H9 (cell line): Measurements from ENCODE around the gene NEUROG1. TPM values are rescaled to one million over a fixed set of nuclear protein-coding genes. Genes with fewer than 3 reads are reported as not detected.

Experiments
- DNase-seq: peaks from one replicate; pipeline ENCODE4 v3.0.0-alpha.2; 2017
- H2AFZ ChIP-seq: one replicate; pipeline ENCODE4 v1.6.1; 2013; ENCODE audit warnings: mild to moderate bottlenecking, low read length, control low read depth, moderate library complexity
- H2AK5ac ChIP-seq: 2 replicates; pipeline ENCODE4 v1.6.1; 2013; ENCODE audit warnings: low read length, control low read depth, mixed read lengths; ENCODE audit not compliant: insufficient read length
- H2BK120ac ChIP-seq: one replicate; pipeline ENCODE4 v1.6.1; 2013; ENCODE audit warnings: low read depth, mild to moderate bottlenecking, low read length, control low read depth, inconsistent platforms; ENCODE audit not compliant: poor library complexity, severe bottlenecking
- H2BK12ac ChIP-seq: 2 replicates; pipeline ENCODE4 v1.6.1; 2013; ENCODE audit warnings: low read length, control low read depth, mixed read lengths, low read depth; ENCODE audit not compliant: insufficient read length
- H2BK15ac ChIP-seq: 2 replicates; pipeline ENCODE4 v1.6.1; 2013; ENCODE audit warnings: low read depth, low read length, control low read depth
- H2BK20ac ChIP-seq: one replicate; pipeline ENCODE4 v1.6.1; 2013; ENCODE audit warnings: low read depth, mild to moderate bottlenecking, low read length, control low read depth, inconsistent platforms; ENCODE audit not compliant: poor library complexity, severe bottlenecking
- H2BK5ac ChIP-seq: 2 replicates; pipeline ENCODE4 v1.6.1; 2013; ENCODE audit warnings: low read length, control low read depth, mixed read lengths; ENCODE audit not compliant: insufficient read length
- H3K14ac ChIP-seq: 2 replicates; pipeline ENCODE4 v1.6.1; 2013; ENCODE audit warnings: low read length, control low read depth; ENCODE audit not compliant: insufficient read depth
- H3K18ac ChIP-seq: 2 replicates; pipeline ENCODE4 v1.6.1; 2013; ENCODE audit warnings: low read depth, mild to moderate bottlenecking, mixed read lengths, low read length, control low read depth; ENCODE audit not compliant: insufficient read length
- H3K23ac ChIP-seq: 2 replicates; pipeline ENCODE4 v1.6.1; 2013; ENCODE audit warnings: low read length, control low read depth, mixed read lengths, low read depth; ENCODE audit not compliant: insufficient read length
- H3K23me2 ChIP-seq: 2 replicates; pipeline ENCODE4 v1.6.1; 2013; ENCODE audit warnings: low read depth, mild to moderate bottlenecking, mixed read lengths, low read length, control low read depth; ENCODE audit not compliant: insufficient read length, poor library complexity, severe bottlenecking
- H3K27ac ChIP-seq: 2 replicates; pipeline ENCODE4 v1.5.1; 2013; ENCODE audit warnings: low read length, control low read depth, mixed read lengths, low read depth; ENCODE audit not compliant: insufficient read length
- H3K27me3 ChIP-seq: 2 replicates; pipeline ENCODE4 v1.6.1; 2013; ENCODE audit warnings: low read length, control low read depth, inconsistent platforms; ENCODE audit not compliant: insufficient read depth
- H3K4ac ChIP-seq: 2 replicates; pipeline ENCODE4 v1.6.1; 2013; ENCODE audit warnings: low read depth, mild to moderate bottlenecking, control low read depth, inconsistent platforms, low read length, moderate library complexity
- H3K4me1 ChIP-seq: 2 replicates; pipeline ENCODE4 v1.6.1; 2013; ENCODE audit warnings: low read length, control low read depth, inconsistent platforms; ENCODE audit not compliant: insufficient read depth
- H3K4me2 ChIP-seq: 2 replicates; pipeline ENCODE4 v1.6.1; 2013; ENCODE audit warnings: low read length, control low read depth, mixed read lengths; ENCODE audit not compliant: insufficient read length, insufficient read depth
- H3K56ac ChIP-seq: 2 replicates; pipeline ENCODE4 v1.6.1; 2013; ENCODE audit warnings: low read depth, mild to moderate bottlenecking, mixed read lengths, low read length, control low read depth; ENCODE audit not compliant: insufficient read length
- H3K79me1 ChIP-seq: 2 replicates; pipeline ENCODE4 v1.6.1; 2013; ENCODE audit warnings: low read depth, mild to moderate bottlenecking, moderate library complexity, low read length, control low read depth, inconsistent platforms; ENCODE audit not compliant: insufficient read depth, poor library complexity, severe bottlenecking
- H3K79me2 ChIP-seq: 2 replicates; pipeline ENCODE4 v1.6.1; 2013; ENCODE audit warnings: low read length, control low read depth, inconsistent platforms; ENCODE audit not compliant: insufficient read depth
- H3K9ac ChIP-seq: 2 replicates; pipeline ENCODE4 v1.6.1; 2013; ENCODE audit warnings: low read length, control low read depth, mixed read lengths; ENCODE audit not compliant: insufficient read length; ENCODE audit errors: extremely low read depth
- H3K9me3 ChIP-seq: one replicate; pipeline ENCODE4 v1.6.1; 2013; ENCODE audit warnings: low read depth, low read length, inconsistent platforms; ENCODE audit not compliant: control insufficient read depth
- H3T11ph ChIP-seq: one replicate; pipeline ENCODE4 v1.6.1; 2013; ENCODE audit warnings: mild to moderate bottlenecking, low read length, control low read depth, inconsistent platforms
- H4K20me1 ChIP-seq: one replicate; pipeline ENCODE4 v1.6.1; 2013; ENCODE audit not compliant: control insufficient read depth, insufficient read length, insufficient read depth
- H4K5ac ChIP-seq: 2 replicates; pipeline ENCODE4 v1.6.1; 2013; ENCODE audit warnings: low read depth, mild to moderate bottlenecking, mixed read lengths, low read length, control low read depth; ENCODE audit not compliant: insufficient read length
- H4K8ac ChIP-seq: replicated peaks from 2 replicates; pipeline ENCODE4 v1.6.1; 2013; ENCODE audit warnings: low read length, control low read depth, mixed read lengths, low read depth; ENCODE audit not compliant: insufficient read length
- H4K91ac ChIP-seq: 2 replicates; pipeline ENCODE4 v1.6.1; 2013; ENCODE audit warnings: low read depth, mild to moderate bottlenecking, moderate library complexity, mixed read lengths, low read length, control low read depth; ENCODE audit not compliant: insufficient read length
- H3K27ac Mint-ChIP-seq, 3 experiments: 2 replicates in 2 of 3; 3 replicates in 1 of 3; pipeline ENCODE4 v1.8.0; 2020 to 2021; ENCODE audit warnings: mixed read lengths in 3 of 3, mild to moderate bottlenecking in 1 of 3, moderate library complexity in 1 of 3
- H3K27me3 Mint-ChIP-seq: 2 replicates; pipeline ENCODE4 v1.8.0; 2021; ENCODE audit warnings: low read depth, mild to moderate bottlenecking, moderate library complexity, mixed read lengths
- H3K36me3 Mint-ChIP-seq, 3 experiments: 2 replicates in 2 of 3; 3 replicates in 1 of 3; pipeline ENCODE4 v1.8.0; 2020 to 2021; ENCODE audit warnings: low read depth in 3 of 3, mixed read lengths in 3 of 3; ENCODE audit not compliant: insufficient read depth in 1 of 3
- H3K4me1 Mint-ChIP-seq, 2 experiments: 2 replicates each; pipeline ENCODE4 v1.8.0; 2020; ENCODE audit warnings: mixed read lengths in 2 of 2
- H3K4me3 Mint-ChIP-seq, 2 experiments: 2 replicates in 1 of 2; 3 replicates in 1 of 2; pipeline ENCODE4 v1.8.0; 2020 to 2021; ENCODE audit warnings: mild to moderate bottlenecking in 2 of 2, mixed read lengths in 2 of 2, moderate library complexity in 1 of 2
- H3K9me3 Mint-ChIP-seq, 2 experiments: 2 replicates in 1 of 2; 3 replicates in 1 of 2; pipeline ENCODE4 v1.8.0; 2020; ENCODE audit warnings: mild to moderate bottlenecking in 2 of 2, mixed read lengths in 2 of 2, moderate library complexity in 1 of 2
- CTCF ChIP-seq: fragments of 200-600 bp; sonication (generic); conservative IDR thresholded peaks from 3 replicates; pipeline ENCODE4 v1.8.0; 2021; ENCODE audit warnings: antibody characterized with exemption, mild to moderate bottlenecking
- WGBS: extraction: QIAGEN DNeasy Blood & Tissue Kit; methylation state at CpG from one replicate; pipeline ENCODE4 v1.1.7; 2013; ENCODE audit warnings: missing lambda C conversion rate, low lambda C conversion rate, mixed read lengths; ENCODE audit not compliant: insufficient read length; ENCODE audit errors: extremely low coverage; 5-methylcytosine and 5-hydroxymethylcytosine counted together
- total RNA-seq: library from RNA; stranded (reverse); gene quantifications from 2 replicates; pipeline ENCODE4 v1.2.1, GENCODE V29; 2021

The NEUROG1 gene
- total RNA-seq, 1 experiment from 2014 or later = not detected

GRCh38 chr5:135502836-135503520, 32.8 kb downstream of the NEUROG1 start:
- Mint-ChIP-seq H3K9me3 (peaks cover 0 to 2% of the 10 kb centered on the region in 2 experiments; a peak in 1 of 5 replicates), H3K27me3 (peaks cover 77% of the 10 kb centered on the region), H3K4me3 (no peak overlapping the region), H3K36me3 (no peaks in the 10 kb centered on the region), H3K27ac (no peak overlapping the region), H3K4me1 (peaks cover 5 to 15% of the 10 kb centered on the region in 2 experiments; a peak in 3 of 4 replicates)
- H2BK20ac ChIP-seq = no peak overlapping the region
- no peak overlapping the region for H2BK12ac ChIP-seq
- no peak overlapping the region for H3K18ac ChIP-seq
- H2BK5ac ChIP-seq = no peak overlapping the region
- H3K27ac ChIP-seq = no peak overlapping the region
- H2BK120ac ChIP-seq = no peak overlapping the region
- no peak overlapping the region for H4K91ac ChIP-seq
- TF ChIP-seq CTCF = no peak
- H3K4me2 ChIP-seq = no peak overlapping the region
- H3K56ac ChIP-seq = no peak overlapping the region
- no peak overlapping the region for H2AFZ ChIP-seq
- no peak overlapping the region for H2AK5ac ChIP-seq
- no peak overlapping the region for H3K23ac ChIP-seq
- WGBS = no CpG with 5 or more reads among the region's 8 CpGs
- H3K79me2 ChIP-seq = no peaks in the 10 kb centered on the region
- H3K27me3 ChIP-seq = peaks cover 2% of the 10 kb centered on the region; the same call in 1 of the 2 replicates
- no peak overlapping the region for H3K4ac ChIP-seq
- no peak for DNase-seq
- H3K9ac ChIP-seq = no peak overlapping the region
- H4K20me1 ChIP-seq = no peaks in the 10 kb centered on the region
- no peak overlapping the region for H3K14ac ChIP-seq
- H3K79me1 ChIP-seq = no peaks in the 10 kb centered on the region
- H3K9me3 ChIP-seq = no peaks in the 10 kb centered on the region
- H4K8ac ChIP-seq = no peak overlapping the region
- no peaks in the 10 kb centered on the region for H3K23me2 ChIP-seq
- H3K4me1 ChIP-seq = no peaks in the 10 kb centered on the region
- no peak overlapping the region for H4K5ac ChIP-seq
- no peak overlapping the region for H3T11ph ChIP-seq
- no peak overlapping the region for H2BK15ac ChIP-seq
